Kidney (tissue), 14 donors: ENCODE data around the gene C19orf81. TPM values are rescaled to one million over a fixed set of nuclear protein-coding genes. Genes with fewer than 3 reads are reported as not detected.

Experiments used
- DNase-seq, 5 donors: peaks; one replicate each; pipeline ENCODE4 v3.0.0-alpha.2; 2013 to 2020
- FAIRE-seq: peaks from 2 replicates; lab custom pipeline; 2012; peaks lifted over from hg19 to GRCh38; lab: Jason Lieb, UNC
- H3K27ac ChIP-seq, 2 donors: one replicate each; pipeline ENCODE4 v1.7.0; 2013; ENCODE audit warnings: low read depth in 2 of 2, low read length in 2 of 2, inconsistent platforms in 1 of 2
- H3K27me3 ChIP-seq: one replicate; pipeline ENCODE4 v1.7.1; 2013; ENCODE audit warnings: low read length, inconsistent platforms; ENCODE audit not compliant: control insufficient read depth, insufficient read depth
- H3K36me3 ChIP-seq, 3 donors: one replicate each; pipeline versions ENCODE4 v1.7.0 to v1.7.1; 2013; ENCODE audit warnings: low read length in 3 of 3, control low read depth in 1 of 3, inconsistent platforms in 1 of 3; ENCODE audit not compliant: insufficient read depth in 3 of 3, control insufficient read depth in 2 of 3
- H3K4me1 ChIP-seq, 3 donors: one replicate each; pipeline versions ENCODE4 v1.7.0 to v1.7.1; 2013; ENCODE audit warnings: low read length in 3 of 3, inconsistent platforms in 1 of 3, low read depth in 1 of 3; ENCODE audit not compliant: control insufficient read depth in 2 of 3, insufficient read depth in 2 of 3
- H3K4me3 ChIP-seq, 3 donors: one replicate each; pipeline versions ENCODE4 v1.7.0 to v1.8.1; 2013; ENCODE audit warnings: low read length in 3 of 3, control low read depth in 1 of 3, inconsistent platforms in 1 of 3
- H3K9ac ChIP-seq, 3 donors: one replicate each; pipeline versions ENCODE4 v1.7.0 to v1.7.1; 2013; ENCODE audit warnings: low read length in 3 of 3, control low read depth in 1 of 3, inconsistent platforms in 1 of 3
- H3K9me3 ChIP-seq, 3 donors: one replicate each; pipeline versions ENCODE4 v1.7.0 to v1.7.1; 2013; ENCODE audit warnings: low read length in 3 of 3, control low read depth in 1 of 3, inconsistent platforms in 1 of 3; ENCODE audit not compliant: control insufficient read depth in 2 of 3, insufficient read depth in 1 of 3
- CTCF ChIP-seq: IDR thresholded peaks from 3 replicates; pipeline ENCODE4 v1.5.1; 2012; ENCODE audit warnings: mild to moderate bottlenecking, moderate library complexity, borderline replicate concordance; ENCODE audit not compliant: insufficient read depth; ENCODE audit errors: extremely low read depth
- intact Hi-C: fragments of 100-400 bp; cut with DNase I; formaldehyde crosslinking; loops from one replicate; pipeline ENCODE4 v1.11.1; 2022
- polyA plus RNA-seq: library from polyadenylated mRNA; stranded (reverse); fragments of 350-450 nt; fragmentation: Illumina TruSeq; extraction: RNeasy Lipid Tissue Mini Kit (QIAGEN cat#74804); gene quantifications from one replicate; pipeline ENCODE4 v1.2.3, GENCODE V29; 2014; ENCODE audit warnings: low read depth, low replicate concordance; ENCODE audit not compliant: insufficient read depth
- total RNA-seq: library from RNA; stranded (reverse); fragmentation: NEBNext Ultra II Directional; extraction: Animal tissue kit (Norgen Biotek cat#: 25700); gene quantifications from one replicate; pipeline ENCODE4 v1.2.1, GENCODE V29; 2021
- donor health status: control.
- donor health status: control.
- donor health status: control.
- donor health status: control.
- donor health status: control.
- donor health status: DM: yes; HTN: yes; CAD: no.
- donor health status: Normal renal cell carcinoma (clear cell type).

C19orf81 gene
- total and polyA plus RNA-seq, 2 donors from 2014 or later, result 1.6 to 3.0 TPM

GRCh38 chr19:50636317-50637085 is 12.7 kb upstream of the C19orf81 start:
- Histone ChIP-seq H3K4me3 (no peak overlapping the region), H3K9me3 (peaks cover 0 to 19% (median 6%) of the 10 kb centered on the region in 3 donors), H3K36me3 (no peaks in the 10 kb centered on the region), H3K9ac (no peak overlapping the region), H3K4me1 (no peaks in the 10 kb centered on the region), H3K27ac (no peak overlapping the region), H3K27me3 (peaks cover 3% of the 10 kb centered on the region)
- TF ChIP-seq CTCF, result no peak
- FAIRE-seq (no peak), DNase-seq (no peak)
- intact Hi-C loops, result no loop called here

DNA sequence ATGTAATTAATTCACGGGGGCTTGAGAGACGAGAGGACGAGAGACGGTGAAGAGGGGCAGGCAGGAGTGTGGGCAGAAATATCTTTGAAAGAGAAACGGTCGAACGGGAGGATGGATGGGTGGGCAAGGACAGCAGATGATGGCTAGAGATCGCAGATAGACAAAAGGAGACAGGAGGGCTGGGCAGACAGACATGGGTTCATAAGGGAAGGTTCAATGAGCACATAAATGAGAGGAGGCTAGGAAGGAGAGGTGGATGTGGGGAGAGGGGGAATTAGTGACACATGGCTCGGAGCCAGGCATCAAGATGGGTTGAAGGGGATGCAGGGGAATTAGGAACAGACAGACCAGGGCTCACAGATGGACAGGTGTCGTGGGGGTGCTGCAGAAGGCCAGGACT is 10.6 kb upstream of the C19orf81 start:
- Histone ChIP-seq H3K9me3 (peaks cover 0 to 18% (median 6%) of the 10 kb centered on the region in 3 donors), H3K27me3 (peaks cover 3% of the 10 kb centered on the region), H3K4me3 (no peak overlapping the region), H3K4me1 (no peaks in the 10 kb centered on the region), H3K27ac (no peak overlapping the region), H3K9ac (no peak overlapping the region), H3K36me3 (no peaks in the 10 kb centered on the region)
- DNase-seq (no peak), FAIRE-seq (no peak)
- TF ChIP-seq CTCF, result no peak
- intact Hi-C loops, result no loop called here

- no peak for FAIRE-seq
- TF ChIP-seq CTCF, result no peak
- Histone ChIP-seq H3K27ac (no peak within 1 kb of the TSS), H3K4me3 (peak within 1 kb of the TSS in 2 of 3 donors; percentile 37 to 42), H3K36me3 (no peaks in the 10 kb centered on the region), H3K9ac (no peak within 1 kb of the TSS), H3K9me3 (peaks cover 0 to 10% (median 0%) of the 10 kb centered on the region in 3 donors), H3K4me1 (no peaks in the 10 kb centered on the region), H3K27me3 (peaks cover 3% of the 10 kb centered on the region)
- intact Hi-C loops, result no loop called here
- DNase-seq, result peak; percentile 65 to 83 (median 70)
Measured at GRCh38 chr19:50639121-50640112, 9.8 kb upstream of the C19orf81 start, which contains the start of gene SYT3. TSS of gene SYT3 (minus strand) at chr19:50639881. CDS start at chr19:50637411, 2,470 bp downstream.
